Vagina (tissue), 2 donors: ENCODE data around the gene AGER. TPM values are rescaled to one million over a fixed set of nuclear protein-coding genes. Genes with fewer than 3 reads are reported as not detected.

ENCODE experiments used
- DNase-seq, 2 donors: peaks; one replicate each; pipeline ENCODE4 v3.0.0-alpha.2; 2017; ENCODE audit errors: extremely low spot score in 2 of 2
- H3K27ac ChIP-seq: fragments of 200-600 bp; sonication (generic); one replicate; pipeline ENCODE4 v1.5.1; 2019
- H3K27me3 ChIP-seq: fragments of 200-600 bp; sonication (generic); one replicate; pipeline ENCODE4 v1.5.1; 2019
- H3K36me3 ChIP-seq, 2 donors: fragments of 200-600 bp; sonication (generic); one replicate each; pipeline ENCODE4 v1.5.1; 2017 to 2019
- H3K4me1 ChIP-seq: fragments of 200-600 bp; sonication (generic); one replicate; pipeline ENCODE4 v1.5.1; 2019
- H3K4me3 ChIP-seq, 2 donors: fragments of 200-600 bp; sonication (generic); 1 replicate in 1 of 2; 2 replicates in 1 of 2; pipeline ENCODE4 v1.5.1; 2016 to 2019
- H3K9me3 ChIP-seq: fragments of 200-600 bp; sonication (generic); one replicate; pipeline ENCODE4 v1.5.1; 2019
- CTCF ChIP-seq, 3 experiments: fragments of 450-650 bp in 2 of 3; fragments of 200-600 bp in 1 of 3; sonication (generic) in 1 of 3; IDR thresholded peaks; one replicate each; pipeline ENCODE4 v1.5.1; 2017 to 2019; ENCODE audit warnings: antibody characterized with exemption in 3 of 3, mild to moderate bottlenecking in 2 of 3, moderate library complexity in 2 of 3
- POLR2A ChIP-seq, 2 donors: fragments of 450-650 bp; IDR thresholded peaks; one replicate each; pipeline ENCODE4 v1.6.1; 2017; ENCODE audit warnings: antibody characterized with exemption in 2 of 2, mild to moderate bottlenecking in 2 of 2, moderate library complexity in 2 of 2
- POLR2AphosphoS5 ChIP-seq, 2 donors: sonication (generic); formaldehyde crosslinking; IDR thresholded peaks; one replicate each; pipeline ENCODE4 v1.9.0; 2017; ENCODE audit warnings: antibody characterized with exemption in 2 of 2, mild to moderate bottlenecking in 2 of 2, low read depth in 1 of 2; ENCODE audit not compliant: insufficient read depth in 1 of 2
- intact Hi-C: fragments of 100-400 bp; cut with DNase I; formaldehyde crosslinking; loops from one replicate; pipeline ENCODE4 v1.15.1; 2023
- total RNA-seq: library from RNA; depleted of rRNA; stranded (reverse); fragments of >200 nt; gene quantifications from one replicate; pipeline ENCODE4 v1.2.3, GENCODE V29; 2016

Gene AGER
- total RNA-seq, 1 donor from 2014 or later = 8.1 TPM

- Histone ChIP-seq H3K36me3 (no peaks in the 10 kb centered on the region), H3K4me1 (no peaks in the 10 kb centered on the region), H3K27me3 (no peaks in the 10 kb centered on the region), H3K27ac (peak overlapping the region; percentile 27), H3K4me3 (peak overlapping the region in 1 of 2 donors; percentile 16), H3K9me3 (no peaks in the 10 kb centered on the region)
- TF ChIP-seq POLR2AphosphoS5 (IDR thresholded peaks at IDR 0.05; ENCODE audit: insufficient read depth in 1 of 2, low read depth in 1 of 2) = no peak
- TF ChIP-seq POLR2A (IDR thresholded peaks at IDR 0.05) = no peak
- no peak for TF ChIP-seq CTCF (IDR thresholded peaks at IDR 0.05)
- intact Hi-C loops = no loop called here
- no peak for DNase-seq
Measured at GRCh38 chr6:32222333-32223230, 38.5 kb upstream of the AGER start.

- H3K27ac ChIP-seq = no peak overlapping the region
- intact Hi-C loops = no loop called here
- no peaks in the 10 kb centered on the region for H3K9me3 ChIP-seq
- TF ChIP-seq POLR2AphosphoS5 (IDR thresholded peaks at IDR 0.05; ENCODE audit: insufficient read depth in 1 of 2, low read depth in 1 of 2) (no peak), POLR2A (IDR thresholded peaks at IDR 0.05) (no peak), CTCF (IDR thresholded peaks at IDR 0.05) (no peak)
- H3K4me1 ChIP-seq = no peaks in the 10 kb centered on the region
- no peaks in the 10 kb centered on the region for H3K27me3 ChIP-seq
- no peak for DNase-seq
- H3K36me3 ChIP-seq = no peaks in the 10 kb centered on the region
- no peak overlapping the region for H3K4me3 ChIP-seq
Measured at GRCh38 chr6:32220021-32220420, 36.0 kb upstream of the AGER start.

- Histone ChIP-seq H3K27me3 (no peaks in the 10 kb centered on the region), H3K36me3 (no peaks in the 10 kb centered on the region), H3K4me3 (no peak overlapping the region), H3K27ac (no peak overlapping the region), H3K9me3 (no peaks in the 10 kb centered on the region), H3K4me1 (no peaks in the 10 kb centered on the region)
- intact Hi-C loops = no loop called here
- TF ChIP-seq POLR2AphosphoS5 (IDR thresholded peaks at IDR 0.05; ENCODE audit: insufficient read depth in 1 of 2, low read depth in 1 of 2) (no peak), CTCF (IDR thresholded peaks at IDR 0.05) (no peak), POLR2A (IDR thresholded peaks at IDR 0.05) (no peak)
- DNase-seq = no peak
Measured at GRCh38 chr6:32218167-32218566, 34.1 kb upstream of the AGER start.

- Histone ChIP-seq H3K9me3 (no peaks in the 10 kb centered on the region), H3K4me1 (no peaks in the 10 kb centered on the region), H3K27ac (no peak overlapping the region), H3K36me3 (no peaks in the 10 kb centered on the region), H3K4me3 (no peak overlapping the region), H3K27me3 (no peaks in the 10 kb centered on the region)
- TF ChIP-seq POLR2AphosphoS5 (IDR thresholded peaks at IDR 0.05; ENCODE audit: insufficient read depth in 1 of 2, low read depth in 1 of 2) = no peak
- TF ChIP-seq CTCF (IDR thresholded peaks at IDR 0.05) = no peak
- no peak for TF ChIP-seq POLR2A (IDR thresholded peaks at IDR 0.05)
- intact Hi-C loops = no loop called here
- no peak for DNase-seq
Measured at GRCh38 chr6:32216998-32217397, 32.9 kb upstream of the AGER start.

GRCh38 chr6:32216285-32216684 is 32.2 kb upstream of the AGER start:
- Histone ChIP-seq H3K4me3 (no peak overlapping the region), H3K27ac (no peak overlapping the region), H3K36me3 (no peaks in the 10 kb centered on the region), H3K27me3 (no peaks in the 10 kb centered on the region), H3K9me3 (no peaks in the 10 kb centered on the region), H3K4me1 (no peaks in the 10 kb centered on the region)
- intact Hi-C loops = no loop called here
- TF ChIP-seq POLR2A (IDR thresholded peaks at IDR 0.05) = no peak
- no peak for TF ChIP-seq POLR2AphosphoS5 (IDR thresholded peaks at IDR 0.05; ENCODE audit: insufficient read depth in 1 of 2, low read depth in 1 of 2)
- TF ChIP-seq CTCF (IDR thresholded peaks at IDR 0.05) = no peak
- no peak for DNase-seq
